Measurements from ENCODE around the gene PFDN1.
"Not testable (repeated sequence)": the region's sequence is repeated elsewhere in the genome, so short reads cannot be mapped to it uniquely, and the experiment has no call there.

The PFDN1 gene

GRCh38 chr5:140214831-140215230 lies 88.1 kb downstream of the PFDN1 start:
- no peak for DNase-seq (ENCODE audit: low read depth in 3 of 3)

GRCh38 chr5:140213370-140213983 lies 89.4 kb downstream of the PFDN1 start:
- DNase-seq (ENCODE audit: low read depth in 3 of 3), result no peak

DNA sequence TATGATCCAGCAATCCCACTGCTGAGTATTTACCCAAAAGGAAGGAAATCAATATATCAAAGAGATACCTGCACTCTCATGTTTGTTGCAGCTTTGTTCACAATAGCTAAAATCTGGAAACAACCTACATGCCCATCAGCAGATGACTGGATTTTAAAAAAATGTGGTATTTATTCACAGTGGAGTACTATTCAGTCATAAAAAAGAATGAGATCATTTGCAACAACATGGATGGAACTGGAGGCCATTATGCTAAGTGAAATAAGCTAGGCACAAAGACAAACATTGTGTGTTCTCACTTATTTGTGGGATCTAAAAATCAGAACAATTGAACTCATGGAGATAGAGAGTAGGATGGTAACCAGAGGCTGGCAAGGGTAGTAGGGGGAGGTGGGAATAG lies 94.8 kb downstream of the PFDN1 start:
- DNase-seq (ENCODE audit: low read depth in 3 of 3), result no peak

GRCh38 chr5:140207250-140207964 lies 95.5 kb downstream of the PFDN1 start:
- no peak for DNase-seq (ENCODE audit: low read depth in 3 of 3)

DNA sequence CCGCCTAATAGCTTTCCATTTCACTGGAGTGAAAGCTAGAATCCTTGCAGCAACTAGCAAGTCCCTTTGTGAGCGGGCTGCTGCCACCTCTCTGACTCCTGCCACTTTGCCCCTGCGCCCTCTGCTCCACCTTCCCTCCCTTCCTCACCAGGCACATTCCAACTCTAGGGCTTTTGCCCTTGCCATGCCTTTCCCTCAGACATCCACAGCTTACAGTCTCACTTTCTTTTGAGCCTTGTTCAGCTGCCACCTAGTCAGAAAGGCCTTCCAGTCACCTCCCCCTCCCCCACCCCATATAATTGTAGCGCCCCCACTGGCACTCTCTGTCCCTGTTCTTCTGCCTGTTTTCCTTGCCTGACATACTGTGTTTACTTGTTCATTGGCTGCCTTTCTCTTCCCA lies 96.9 kb downstream of the PFDN1 start:
- DNase-seq (ENCODE audit: low read depth in 3 of 3), result no peak

- DNase-seq (ENCODE audit: low read depth in 3 of 3), result no peak
Measured at GRCh38 chr5:140205216-140205615, 97.7 kb downstream of the PFDN1 start.

- no peak for DNase-seq (ENCODE audit: low read depth in 3 of 3)
Measured at GRCh38 chr5:140202610-140203009, 100.3 kb downstream of the PFDN1 start.

GRCh38 chr5:140202078-140202477 lies 100.8 kb downstream of the PFDN1 start:
- DNase-seq (ENCODE audit: low read depth in 3 of 3), result no peak

GRCh38 chr5:140198915-140199314 lies 104.0 kb downstream of the PFDN1 start:
- DNase-seq (ENCODE audit: low read depth in 3 of 3), result not testable (repeated sequence)

DNA sequence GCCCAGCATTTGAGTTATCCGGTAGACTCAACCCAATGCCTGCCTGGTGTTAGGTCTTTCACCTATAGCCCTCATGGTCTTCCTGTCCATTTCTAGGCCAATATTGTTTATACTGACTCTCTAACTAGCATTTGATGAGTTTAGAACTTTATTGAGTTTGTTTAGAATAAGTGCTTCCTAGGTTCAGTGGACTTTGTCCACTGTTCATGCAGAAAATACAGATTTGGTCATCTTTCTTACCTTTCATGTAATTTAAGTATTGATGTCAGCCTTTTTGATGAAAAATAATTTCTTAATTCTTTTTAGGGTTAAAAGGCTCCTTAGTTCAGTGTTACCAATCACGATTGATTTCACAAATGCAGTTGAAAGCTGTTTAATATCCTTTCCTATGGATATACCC lies 105.9 kb downstream of the PFDN1 start:
- no peak for DNase-seq (ENCODE audit: low read depth in 3 of 3)

DNA sequence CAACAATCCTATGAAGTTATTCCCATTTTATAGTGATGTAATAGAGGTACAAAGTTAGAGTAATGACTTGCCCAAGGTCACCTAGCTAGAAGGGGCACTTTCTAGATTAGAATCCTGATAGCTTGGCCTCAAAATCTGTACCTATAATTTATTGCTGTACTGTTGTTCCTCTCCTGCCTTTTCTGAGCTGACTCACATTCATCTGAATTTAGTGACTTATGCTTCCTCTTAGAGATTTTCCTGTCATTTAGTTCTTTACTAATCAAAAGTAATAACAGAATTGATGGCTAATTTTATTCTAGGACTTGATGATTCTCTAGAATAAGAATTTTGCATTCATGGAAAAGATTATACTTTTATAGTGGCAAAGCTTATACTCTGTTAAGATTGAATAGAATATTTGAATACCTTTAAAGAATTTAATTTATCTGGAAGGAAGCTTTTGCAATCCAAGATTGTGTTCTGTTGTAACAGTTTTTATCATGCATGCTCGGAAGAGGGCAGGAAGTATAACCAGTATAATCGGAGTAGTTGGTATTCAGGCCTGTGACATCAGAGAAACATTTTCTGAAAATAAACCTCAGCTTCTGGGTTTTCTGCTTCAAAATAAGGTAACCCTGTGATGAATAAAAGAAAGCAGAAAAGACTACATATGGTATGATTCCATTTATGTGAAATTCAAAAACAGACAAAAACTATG lies 106.6 kb downstream of the PFDN1 start:
- no peak for DNase-seq (ENCODE audit: low read depth in 3 of 3)

Measured in stimulated activated CD4-positive, alpha-beta T cell treated with anti-CD3 and anti-CD28 coated beads, TNF-alpha, amount 100 ng/mL, for 4 hours (primary cell).